Mesothelial cell of epicardium (in vitro differentiated cells): Measurements from ENCODE around the gene AP5B1. TPM values are rescaled to one million over a fixed set of nuclear protein-coding genes. Genes with fewer than 3 reads are reported as not detected.

Experiments
- DNase-seq, 2 experiments: peaks; one replicate each; pipeline ENCODE4 v3.0.0; 2021; ENCODE audit warnings: low spot score in 2 of 2; ENCODE audit not compliant: unreplicated experiment in 2 of 2
- H3K27ac Mint-ChIP-seq: 2 replicates; pipeline ENCODE4 v1.8.0; 2021; ENCODE audit warnings: mixed read lengths
- H3K27me3 Mint-ChIP-seq: 2 replicates; pipeline ENCODE4 v1.8.0; 2021; ENCODE audit warnings: low read depth, mixed read lengths
- H3K36me3 Mint-ChIP-seq: 2 replicates; pipeline ENCODE4 v1.8.0; 2021; ENCODE audit warnings: mixed read lengths
- H3K4me1 Mint-ChIP-seq: 2 replicates; pipeline ENCODE4 v1.8.0; 2021; ENCODE audit warnings: mixed read lengths
- H3K4me3 Mint-ChIP-seq: 2 replicates; pipeline ENCODE4 v1.8.0; 2021; ENCODE audit warnings: mild to moderate bottlenecking, moderate library complexity, mixed read lengths
- H3K9me3 Mint-ChIP-seq: 2 replicates; pipeline ENCODE4 v1.8.0; 2021; ENCODE audit warnings: mixed read lengths
- CTCF ChIP-seq: fragments of 200-600 bp; sonication (generic); IDR thresholded peaks from one replicate; pipeline ENCODE4 v1.5.0; 2021; ENCODE audit warnings: antibody characterized with exemption; ENCODE audit not compliant: unreplicated experiment
- total RNA-seq: library from RNA; stranded (reverse); gene quantifications from 3 replicates; pipeline ENCODE4 v1.2.1, GENCODE V29; 2021

Gene AP5B1, protein sequence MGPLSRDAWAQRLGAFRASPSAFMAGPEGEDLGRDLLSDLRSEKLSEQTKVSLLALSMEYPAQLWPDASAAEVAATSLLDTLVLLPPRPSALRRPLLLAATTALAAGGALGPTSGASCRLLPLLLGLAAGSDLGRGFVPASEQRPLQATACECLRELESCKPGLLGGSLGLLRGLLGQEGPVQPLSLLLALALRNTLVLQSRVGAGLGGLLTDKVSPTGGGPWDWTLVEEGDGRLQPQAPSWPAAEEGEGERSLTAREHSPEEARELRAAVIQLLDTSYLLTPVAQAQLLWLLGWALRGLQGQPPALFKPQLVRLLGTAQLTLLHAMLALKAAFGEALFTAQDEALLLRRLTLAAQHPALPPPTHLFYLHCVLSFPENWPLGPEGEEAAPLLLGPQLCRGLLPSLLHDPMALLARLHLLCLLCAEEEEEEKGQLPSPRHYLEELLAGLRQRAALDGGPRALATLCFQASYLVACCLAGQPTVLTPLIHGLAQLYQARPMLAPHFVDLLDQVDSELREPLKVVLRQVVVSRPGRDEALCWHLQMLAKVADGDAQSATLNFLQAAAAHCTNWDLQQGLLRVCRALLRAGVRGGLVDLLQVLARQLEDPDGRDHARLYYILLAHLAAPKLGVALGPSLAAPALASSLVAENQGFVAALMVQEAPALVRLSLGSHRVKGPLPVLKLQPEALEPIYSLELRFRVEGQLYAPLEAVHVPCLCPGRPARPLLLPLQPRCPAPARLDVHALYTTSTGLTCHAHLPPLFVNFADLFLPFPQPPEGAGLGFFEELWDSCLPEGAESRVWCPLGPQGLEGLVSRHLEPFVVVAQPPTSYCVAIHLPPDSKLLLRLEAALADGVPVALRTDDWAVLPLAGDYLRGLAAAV
- 23.3 to 24.9 TPM (median 24.3 TPM) in 3 replicates for total RNA-seq

DNA sequence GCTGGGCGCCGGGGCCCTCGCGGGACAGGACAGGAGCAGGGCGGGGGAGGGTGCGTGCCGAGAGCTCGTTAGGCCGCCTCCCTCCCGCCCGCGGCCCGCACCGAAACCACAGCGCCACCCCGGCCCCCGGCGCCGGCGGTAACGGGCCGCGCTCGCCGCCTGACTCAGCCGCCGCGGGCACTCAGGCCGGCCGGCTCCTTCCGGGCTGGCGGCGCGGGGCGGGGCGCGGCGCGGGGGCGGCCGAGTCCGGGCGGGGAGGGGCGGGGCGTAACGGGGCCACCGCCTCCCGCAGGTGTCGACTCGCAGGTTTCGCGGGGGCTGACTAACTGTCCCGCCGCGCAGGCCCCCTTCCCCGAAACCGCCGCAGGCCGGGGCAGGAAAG lies at the start of gene AP5B1:
AP5B1 (minus strand) TSS at position 207 of the 382 bp plus-strand sequence. CDS start 385 bp downstream, outside the sequence.
- H3K27me3 Mint-ChIP-seq: peaks cover 25% of the 10 kb centered on the region
- peaks cover 10% of the 10 kb centered on the region for H3K36me3 Mint-ChIP-seq
- H3K27ac Mint-ChIP-seq: peak within 1 kb of the TSS; percentile 95
- TF ChIP-seq CTCF: no peak
- DNase-seq: peak; percentile 58 to 67
- H3K4me1 Mint-ChIP-seq: peaks cover 20% of the 10 kb centered on the region
- no peaks in the 10 kb centered on the region for H3K9me3 Mint-ChIP-seq
- peak within 1 kb of the TSS; percentile 84 for H3K4me3 Mint-ChIP-seq

GRCh38 chr11:65829459-65829858 lies 48.7 kb upstream of the AP5B1 start:
- TF ChIP-seq CTCF: no peak
- Mint-ChIP-seq H3K4me3 (no peak overlapping the region), H3K36me3 (no peaks in the 10 kb centered on the region), H3K9me3 (no peaks in the 10 kb centered on the region), H3K27ac (no peak overlapping the region), H3K4me1 (peaks cover 17% of the 10 kb centered on the region), H3K27me3 (peaks cover 8% of the 10 kb centered on the region)
- DNase-seq: no peak

- H3K27me3 Mint-ChIP-seq: peaks cover 3% of the 10 kb centered on the region
- DNase-seq: no peak
- no peak overlapping the region for H3K4me3 Mint-ChIP-seq
- peaks cover 9% of the 10 kb centered on the region for H3K4me1 Mint-ChIP-seq
- H3K27ac Mint-ChIP-seq: no peak overlapping the region
- H3K36me3 Mint-ChIP-seq: no peaks in the 10 kb centered on the region
- TF ChIP-seq CTCF: no peak
- no peaks in the 10 kb centered on the region for H3K9me3 Mint-ChIP-seq
Observed at GRCh38 chr11:65826984-65827735, 46.4 kb upstream of the AP5B1 start.

DNA sequence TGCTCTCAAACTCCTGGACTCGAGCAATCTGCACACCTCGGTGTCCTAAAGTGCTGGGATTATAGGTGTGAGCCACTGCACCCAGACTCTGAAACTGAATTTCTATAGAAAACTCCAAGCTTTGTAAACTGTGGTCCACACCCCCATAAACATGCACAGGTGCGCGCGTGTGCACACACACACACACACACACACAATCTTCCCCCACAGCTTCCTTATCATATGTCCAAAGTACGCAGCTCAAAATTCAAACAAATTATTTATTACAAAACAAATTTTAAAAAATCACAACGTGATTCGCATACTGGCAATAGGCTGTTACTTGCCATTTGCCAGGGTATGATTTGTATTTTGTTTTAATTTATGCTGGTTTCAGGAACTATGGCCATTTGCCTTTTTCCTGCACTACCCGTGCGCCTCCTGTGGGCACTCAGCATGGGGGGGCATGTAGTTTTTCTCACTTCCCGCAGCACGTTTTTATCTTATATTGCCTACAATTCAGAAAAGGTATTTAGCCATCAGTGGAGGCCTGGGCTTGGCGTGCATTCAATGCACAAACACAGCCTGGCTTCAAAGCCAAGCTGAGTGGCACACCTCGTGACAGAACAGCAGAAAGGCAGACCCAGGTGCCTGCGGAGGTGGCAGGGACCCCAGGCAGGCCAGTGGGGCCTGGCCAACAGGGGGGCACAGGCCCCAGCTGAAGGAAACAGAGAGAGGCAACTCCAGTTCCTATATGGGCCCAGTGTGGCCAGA lies 42.2 kb upstream of the AP5B1 start:
- DNase-seq: no peak
- Mint-ChIP-seq H3K27ac (no peak overlapping the region), H3K36me3 (no peaks in the 10 kb centered on the region), H3K9me3 (no peaks in the 10 kb centered on the region), H3K4me1 (peaks cover 4% of the 10 kb centered on the region), H3K4me3 (no peak overlapping the region), H3K27me3 (no peaks in the 10 kb centered on the region)
- no peak for TF ChIP-seq CTCF

- H3K36me3 Mint-ChIP-seq: no peaks in the 10 kb centered on the region
- H3K4me3 Mint-ChIP-seq: no peak overlapping the region
- TF ChIP-seq CTCF: no peak
- H3K27me3 Mint-ChIP-seq: no peaks in the 10 kb centered on the region
- peaks cover 14% of the 10 kb centered on the region for H3K4me1 Mint-ChIP-seq
- DNase-seq: no peak
- no peak overlapping the region for H3K27ac Mint-ChIP-seq
- H3K9me3 Mint-ChIP-seq: no peaks in the 10 kb centered on the region
Observed at GRCh38 chr11:65821107-65821506, 40.3 kb upstream of the AP5B1 start.
